Breast epithelium (tissue), 4 donors: ENCODE results near the gene MACO1. TPM values are rescaled to one million over a fixed set of nuclear protein-coding genes. Genes with fewer than 3 reads are reported as not detected.

ENCODE experiments used
- DNase-seq, 2 donors: peaks; one replicate each; pipeline ENCODE4 v3.0.0-alpha.2; 2019; ENCODE audit warnings: low spot score in 2 of 2
- H3K27ac ChIP-seq, 2 donors: fragments of 200-600 bp; sonication (generic) in 1 of 2; one replicate each; pipeline ENCODE4 v1.5.1; 2016 to 2019; ENCODE audit warnings: mild to moderate bottlenecking in 1 of 2
- H3K27me3 ChIP-seq, 2 donors: fragments of 200-600 bp; sonication (generic) in 1 of 2; one replicate each; pipeline versions ENCODE4 v1.5.1 to v1.6.0; 2017 to 2019; ENCODE audit warnings: control low read depth in 1 of 2, mild to moderate bottlenecking in 1 of 2
- H3K36me3 ChIP-seq: fragments of 200-600 bp; one replicate; pipeline ENCODE4 v1.5.1; 2019
- H3K4me1 ChIP-seq, 2 donors: fragments of 200-600 bp; sonication (generic); one replicate each; pipeline ENCODE4 v1.5.1; 2016 to 2019; ENCODE audit warnings: control low read depth in 1 of 2
- H3K4me3 ChIP-seq, 3 donors: fragments of 200-600 bp; sonication (generic); 1 replicate in 2 of 3; 2 replicates in 1 of 3; pipeline ENCODE4 v1.5.1; 2016 to 2019; ENCODE audit warnings: mild to moderate bottlenecking in 3 of 3, moderate library complexity in 2 of 3
- H3K9me3 ChIP-seq, 2 donors: fragments of 200-600 bp; sonication (generic) in 1 of 2; one replicate each; pipeline ENCODE4 v1.5.1; 2016 to 2019; ENCODE audit warnings: control low read depth in 1 of 2
- POLR2A ChIP-seq: fragments of 450-650 bp; IDR thresholded peaks from one replicate; pipeline ENCODE4 v1.6.1; 2016; ENCODE audit warnings: antibody characterized with exemption, mild to moderate bottlenecking, moderate library complexity
- POLR2AphosphoS5 ChIP-seq, 3 donors: sonication (generic); formaldehyde crosslinking; IDR thresholded peaks; one replicate each; pipeline ENCODE4 v1.6.1; 2017; ENCODE audit warnings: antibody characterized with exemption in 3 of 3
- intact Hi-C: fragments of 100-400 bp; cut with DNase I; formaldehyde crosslinking; loops from one replicate; pipeline ENCODE4 v1.15.1; 2023; ENCODE audit warnings: low total_unique reads
- total RNA-seq, 3 donors: library from RNA; depleted of rRNA; stranded (reverse); fragments of >200 nt; gene quantifications; one replicate each; pipeline ENCODE4 v1.1.0, GENCODE V29; 2016
- TF ChIP-seq, protein P1 (sequence below), 3 donors: fragments of 450-650 bp; IDR thresholded peaks; one replicate each; pipeline ENCODE4 v1.5.1; 2016 to 2017; ENCODE audit warnings: antibody characterized with exemption in 3 of 3, mild to moderate bottlenecking in 3 of 3, moderate library complexity in 3 of 3

Gene MACO1
- total RNA-seq, 3 donors from 2014 or later = 15.0 to 24.0 (median 17.7) TPM

DNA sequence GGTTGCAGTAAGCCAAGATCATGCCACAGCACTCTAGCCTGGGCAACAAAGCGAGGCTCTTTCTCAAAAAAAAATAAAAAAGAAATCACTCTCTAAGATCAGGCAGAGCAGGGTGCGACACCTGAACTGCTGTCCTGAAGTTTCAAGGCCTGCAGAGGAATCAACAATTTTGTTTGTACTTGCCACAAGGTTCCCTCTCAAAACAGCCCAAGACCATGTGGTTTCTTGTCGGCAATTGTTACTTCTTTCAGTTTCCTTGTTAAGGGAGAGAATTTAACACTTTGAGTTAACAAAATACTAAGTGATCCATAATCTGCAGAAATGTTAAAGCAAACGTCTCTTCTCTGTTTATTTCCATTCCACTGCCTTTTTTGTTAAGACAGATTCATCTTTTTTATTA, 36.5 kb downstream of the MACO1 start:
- DNase-seq = no peak
- H3K4me1 ChIP-seq = no peaks in the 10 kb centered on the region
- TF ChIP-seq POLR2AphosphoS5 (IDR thresholded peaks at IDR 0.05) = no peak
- TF ChIP-seq, protein P1, sequence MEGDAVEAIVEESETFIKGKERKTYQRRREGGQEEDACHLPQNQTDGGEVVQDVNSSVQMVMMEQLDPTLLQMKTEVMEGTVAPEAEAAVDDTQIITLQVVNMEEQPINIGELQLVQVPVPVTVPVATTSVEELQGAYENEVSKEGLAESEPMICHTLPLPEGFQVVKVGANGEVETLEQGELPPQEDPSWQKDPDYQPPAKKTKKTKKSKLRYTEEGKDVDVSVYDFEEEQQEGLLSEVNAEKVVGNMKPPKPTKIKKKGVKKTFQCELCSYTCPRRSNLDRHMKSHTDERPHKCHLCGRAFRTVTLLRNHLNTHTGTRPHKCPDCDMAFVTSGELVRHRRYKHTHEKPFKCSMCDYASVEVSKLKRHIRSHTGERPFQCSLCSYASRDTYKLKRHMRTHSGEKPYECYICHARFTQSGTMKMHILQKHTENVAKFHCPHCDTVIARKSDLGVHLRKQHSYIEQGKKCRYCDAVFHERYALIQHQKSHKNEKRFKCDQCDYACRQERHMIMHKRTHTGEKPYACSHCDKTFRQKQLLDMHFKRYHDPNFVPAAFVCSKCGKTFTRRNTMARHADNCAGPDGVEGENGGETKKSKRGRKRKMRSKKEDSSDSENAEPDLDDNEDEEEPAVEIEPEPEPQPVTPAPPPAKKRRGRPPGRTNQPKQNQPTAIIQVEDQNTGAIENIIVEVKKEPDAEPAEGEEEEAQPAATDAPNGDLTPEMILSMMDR (IDR thresholded peaks at IDR 0.05) = no peak
- no peak for TF ChIP-seq POLR2A
- H3K36me3 ChIP-seq = no peaks in the 10 kb centered on the region
- intact Hi-C loops = no loop called here
- H3K27ac ChIP-seq = no peak overlapping the region
- no peaks in the 10 kb centered on the region for H3K9me3 ChIP-seq
- H3K4me3 ChIP-seq = no peak overlapping the region
- H3K27me3 ChIP-seq = no peaks in the 10 kb centered on the region

DNA sequence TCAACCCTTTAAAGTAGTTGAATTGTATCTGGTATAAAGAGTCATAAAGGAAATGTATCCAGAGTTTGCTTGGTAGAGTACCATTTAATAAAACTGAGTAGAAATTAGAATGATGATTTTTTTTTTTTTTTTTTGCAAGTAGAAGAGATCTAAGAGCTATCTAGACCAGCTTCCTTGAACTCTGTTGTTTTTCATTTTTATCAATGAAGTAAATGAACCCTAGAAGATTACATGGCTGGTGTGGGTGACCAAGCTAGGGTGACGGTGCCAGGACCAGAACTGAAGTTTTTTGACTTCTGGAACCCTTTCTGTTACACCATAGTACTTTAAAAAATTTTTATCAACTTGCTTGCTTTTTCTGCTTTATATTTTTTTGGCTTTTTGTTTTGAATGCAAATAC, 36.9 kb downstream of the MACO1 start:
- DNase-seq = no peak
- intact Hi-C loops = no loop called here
- Histone ChIP-seq H3K4me3 (no peak overlapping the region), H3K27ac (no peak overlapping the region), H3K27me3 (no peaks in the 10 kb centered on the region), H3K4me1 (no peaks in the 10 kb centered on the region), H3K36me3 (no peaks in the 10 kb centered on the region), H3K9me3 (no peaks in the 10 kb centered on the region)
- TF ChIP-seq POLR2AphosphoS5 (IDR thresholded peaks at IDR 0.05) (no peak), POLR2A (no peak)
- TF ChIP-seq, protein P1 (IDR thresholded peaks at IDR 0.05) = no peak

GRCh38 chr1:25468033-25468432, 37.3 kb downstream of the MACO1 start:
- Histone ChIP-seq H3K27me3 (no peaks in the 10 kb centered on the region), H3K36me3 (no peaks in the 10 kb centered on the region), H3K4me1 (no peaks in the 10 kb centered on the region), H3K4me3 (no peak overlapping the region), H3K27ac (no peak overlapping the region), H3K9me3 (no peaks in the 10 kb centered on the region)
- TF ChIP-seq, protein P1 (IDR thresholded peaks at IDR 0.05) = no peak
- no peak for TF ChIP-seq POLR2A
- no peak for TF ChIP-seq POLR2AphosphoS5 (IDR thresholded peaks at IDR 0.05)
- DNase-seq = no peak
- intact Hi-C loops = no loop called here

DNA sequence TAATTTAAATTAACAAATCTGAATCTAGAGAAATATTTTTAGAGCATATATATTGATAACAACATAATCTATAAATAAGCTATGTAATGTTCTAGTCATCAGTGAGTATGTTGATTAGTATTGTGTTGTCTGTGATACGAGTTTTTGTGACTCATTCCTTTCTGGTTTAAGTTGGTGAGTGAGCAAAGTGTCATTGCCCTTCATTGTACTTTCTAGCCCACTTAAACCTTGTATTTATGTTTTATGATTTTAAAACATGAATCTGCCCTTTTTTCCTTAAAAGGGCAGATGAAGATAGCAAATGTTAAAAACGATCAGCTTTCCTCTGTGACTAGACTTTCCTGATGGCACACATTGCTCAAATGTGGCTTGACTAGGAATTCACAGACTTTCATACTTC, 38.5 kb downstream of the MACO1 start:
- no peak for DNase-seq
- intact Hi-C loops = no loop called here

DNA sequence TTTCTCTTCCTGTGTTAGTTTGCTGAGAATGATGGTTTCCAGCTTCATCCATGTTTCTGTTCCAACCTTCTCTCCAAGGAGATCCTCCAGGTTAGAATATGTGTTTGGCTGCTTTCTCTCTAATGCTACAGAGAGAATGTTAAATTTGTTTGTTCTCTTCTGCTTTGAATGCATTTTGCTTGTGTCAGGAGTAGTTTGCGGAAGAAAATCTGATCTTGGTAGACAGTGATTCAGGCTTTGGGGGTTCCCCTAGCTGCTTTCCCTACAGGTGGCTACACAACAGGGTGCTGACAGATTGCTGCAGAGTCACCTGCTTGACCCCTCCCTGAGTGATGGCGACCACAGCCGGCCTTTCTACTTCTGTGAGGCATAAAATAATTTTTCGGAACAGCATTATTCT, 41.8 kb downstream of the MACO1 start:
- intact Hi-C loops = no loop called here
- Histone ChIP-seq H3K4me3 (no peak overlapping the region), H3K36me3 (no peaks in the 10 kb centered on the region), H3K27ac (no peak overlapping the region), H3K4me1 (no peaks in the 10 kb centered on the region), H3K9me3 (no peaks in the 10 kb centered on the region), H3K27me3 (no peaks in the 10 kb centered on the region)
- TF ChIP-seq, protein P1 (IDR thresholded peaks at IDR 0.05) = no peak
- TF ChIP-seq POLR2A = no peak
- TF ChIP-seq POLR2AphosphoS5 (IDR thresholded peaks at IDR 0.05) = no peak
- DNase-seq = no peak

More for the DNA sequence above, 38.5 kb downstream of the MACO1 start:
- H3K36me3 ChIP-seq = no peaks in the 10 kb centered on the region
- TF ChIP-seq POLR2A (no peak), POLR2AphosphoS5 (IDR thresholded peaks at IDR 0.05) (no peak)
- TF ChIP-seq, protein P1 (IDR thresholded peaks at IDR 0.05) = no peak
- H3K27ac ChIP-seq = no peak overlapping the region
- no peaks in the 10 kb centered on the region for H3K27me3 ChIP-seq
- H3K4me3 ChIP-seq = no peak overlapping the region
- H3K9me3 ChIP-seq = no peaks in the 10 kb centered on the region
- H3K4me1 ChIP-seq = no peaks in the 10 kb centered on the region
